ENCODE data around the gene SNX8. TPM values are rescaled to one million over a fixed set of nuclear protein-coding genes. Genes with fewer than 3 reads are reported as not detected.

SNX8 gene
- total and polyA plus RNA-seq, 2 donors: 13.2 to 17.4 TPM

DNA sequence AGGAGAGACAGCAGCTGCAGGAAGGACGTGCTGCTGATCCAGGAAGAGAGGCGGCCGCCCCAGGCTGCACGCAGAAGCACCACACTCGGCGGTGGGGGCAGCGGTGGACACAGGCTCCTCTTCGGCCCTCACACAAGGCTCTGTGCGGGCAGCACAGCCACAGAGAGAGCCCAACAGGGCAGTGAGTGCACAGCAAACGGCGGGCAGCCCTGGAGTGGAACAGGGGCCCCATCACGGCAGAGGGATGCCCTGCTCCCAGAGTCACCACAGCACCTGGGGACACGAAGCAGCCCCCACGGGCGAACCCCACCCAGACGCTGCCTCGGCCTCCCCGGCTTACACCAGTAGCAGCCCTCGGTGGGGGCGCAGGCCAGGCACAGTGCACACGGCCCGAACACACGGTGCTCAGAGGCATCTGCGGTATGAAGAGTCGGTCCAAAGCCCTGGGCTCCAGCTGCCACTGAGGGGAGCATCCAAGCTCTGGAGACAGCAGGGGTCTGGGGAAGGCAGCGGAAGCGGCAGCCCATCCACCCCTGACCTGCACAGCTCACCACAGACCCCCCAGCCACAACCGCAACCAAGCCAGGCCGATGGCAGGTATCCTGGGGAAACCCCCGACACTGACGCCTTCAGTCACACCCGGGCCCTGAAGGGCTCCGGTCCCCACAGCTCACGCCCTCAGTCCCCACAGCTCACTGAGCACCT lies 55.4 kb downstream of the SNX8 start:
- no peak for DNase-seq (ENCODE audit: extremely low spot score)
- Histone ChIP-seq H3K4me1 (ENCODE audit: insufficient read depth) (no peaks in the 10 kb centered on the region), H3K27ac (ENCODE audit: low read depth) (no peak overlapping the region), H3K4me3 (ENCODE audit: low read depth, low read length) (no peak overlapping the region), H3K36me3 (ENCODE audit: insufficient read depth) (no peaks in the 10 kb centered on the region)
- WGBS: 94% methylated on average over 34 of the region's 34 CpGs

DNA sequence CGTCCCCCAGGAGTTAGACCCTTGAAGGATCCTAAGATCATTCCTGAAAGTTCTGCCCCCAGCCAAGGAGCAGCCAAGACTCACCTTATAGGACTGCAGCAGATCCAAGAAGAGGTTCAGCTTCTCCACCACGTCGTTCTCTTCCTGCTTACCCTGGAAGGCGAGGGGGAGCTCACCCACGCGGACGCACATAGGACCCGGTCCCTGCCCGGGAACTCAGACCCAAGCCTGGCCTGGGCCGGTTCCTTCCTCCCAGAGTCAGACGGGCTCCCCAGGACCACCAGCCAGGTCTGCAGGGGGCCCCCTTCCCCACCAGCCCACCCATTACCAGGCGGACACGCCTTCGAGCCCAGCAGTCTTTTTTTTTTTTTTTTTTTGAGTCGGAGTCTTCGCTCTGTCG lies 56.6 kb downstream of the SNX8 start:
- no peak overlapping the region for H3K27ac ChIP-seq (ENCODE audit: low read depth)
- DNase-seq (ENCODE audit: extremely low spot score): no peak
- H3K4me3 ChIP-seq (ENCODE audit: low read depth, low read length): no peak overlapping the region
- H3K4me1 ChIP-seq (ENCODE audit: insufficient read depth): no peaks in the 10 kb centered on the region
- 92% methylated on average over 17 of the region's 17 CpGs for WGBS
- H3K36me3 ChIP-seq (ENCODE audit: insufficient read depth): no peaks in the 10 kb centered on the region

DNA sequence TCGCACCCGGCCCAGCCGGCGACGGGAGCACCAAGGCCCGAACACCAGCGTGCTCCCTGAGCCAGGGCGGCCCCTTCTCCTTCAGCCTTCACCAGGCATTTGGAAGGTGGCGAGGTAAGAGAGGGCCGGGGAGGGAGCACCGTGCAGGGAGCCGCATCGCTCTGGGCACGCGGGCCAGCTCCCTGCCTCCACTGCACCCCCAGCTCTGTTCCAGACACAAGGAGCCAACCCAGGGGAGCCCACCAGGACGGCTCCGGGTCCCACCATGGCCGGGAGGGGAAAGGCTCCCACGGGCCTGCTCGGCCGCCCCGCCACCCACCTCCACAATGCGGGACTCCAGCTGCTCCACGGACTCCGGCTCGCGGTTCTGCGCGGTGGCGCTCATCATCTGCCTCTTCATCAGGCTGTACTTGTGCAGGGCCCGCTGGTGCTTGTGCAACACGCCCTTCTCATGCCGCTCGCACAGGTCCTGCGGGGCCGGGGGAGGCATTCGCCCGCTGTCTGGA lies 57.1 kb downstream of the SNX8 start:
- no peak overlapping the region for H3K27ac ChIP-seq (ENCODE audit: low read depth)
- WGBS: 95% methylated on average over 38 of the region's 38 CpGs
- H3K36me3 ChIP-seq (ENCODE audit: insufficient read depth): no peaks in the 10 kb centered on the region

DNA sequence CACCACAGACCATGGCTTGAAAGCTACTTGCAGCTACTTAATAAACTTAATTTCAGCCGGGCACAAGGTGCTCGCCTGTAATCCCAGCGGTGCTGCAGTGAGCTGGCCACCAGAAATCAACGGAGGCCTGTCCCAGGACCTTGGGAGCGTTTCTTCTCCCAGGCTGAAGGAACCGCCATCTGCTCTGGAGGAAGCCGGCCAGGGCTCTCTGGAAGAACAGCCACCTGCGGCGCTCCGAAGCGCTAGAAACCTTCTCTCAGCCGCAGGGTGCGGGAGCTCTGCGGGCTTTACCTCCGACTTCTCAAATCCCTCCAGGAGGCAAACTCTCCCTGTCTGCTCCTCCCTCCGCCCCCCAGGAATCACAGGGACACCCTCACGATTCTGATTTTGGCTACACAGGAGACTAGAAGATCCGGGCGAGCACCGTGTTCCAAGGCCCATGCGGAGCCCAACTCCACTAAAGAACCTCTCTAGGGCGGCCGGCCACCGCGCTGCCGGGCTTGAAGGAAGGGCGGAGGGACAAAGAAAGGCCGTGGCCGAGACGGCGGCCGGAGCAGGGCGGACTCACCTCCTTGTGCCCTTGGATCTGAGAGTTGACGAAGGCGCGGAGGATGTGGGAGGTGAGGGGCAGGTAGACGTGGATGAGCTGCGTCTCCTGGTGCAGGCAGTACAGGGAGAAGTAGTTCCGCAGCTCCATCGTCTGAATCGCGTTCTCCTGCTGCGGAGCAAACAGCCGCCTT lies 57.8 kb downstream of the SNX8 start:
- 94% methylated on average over 44 of the region's 44 CpGs for WGBS

More for the DNA sequence above, 57.1 kb downstream of the SNX8 start:
- DNase-seq (ENCODE audit: extremely low spot score): no peak
- Histone ChIP-seq H3K4me3 (ENCODE audit: low read depth, low read length) (no peak overlapping the region), H3K4me1 (ENCODE audit: insufficient read depth) (no peaks in the 10 kb centered on the region)

DNA sequence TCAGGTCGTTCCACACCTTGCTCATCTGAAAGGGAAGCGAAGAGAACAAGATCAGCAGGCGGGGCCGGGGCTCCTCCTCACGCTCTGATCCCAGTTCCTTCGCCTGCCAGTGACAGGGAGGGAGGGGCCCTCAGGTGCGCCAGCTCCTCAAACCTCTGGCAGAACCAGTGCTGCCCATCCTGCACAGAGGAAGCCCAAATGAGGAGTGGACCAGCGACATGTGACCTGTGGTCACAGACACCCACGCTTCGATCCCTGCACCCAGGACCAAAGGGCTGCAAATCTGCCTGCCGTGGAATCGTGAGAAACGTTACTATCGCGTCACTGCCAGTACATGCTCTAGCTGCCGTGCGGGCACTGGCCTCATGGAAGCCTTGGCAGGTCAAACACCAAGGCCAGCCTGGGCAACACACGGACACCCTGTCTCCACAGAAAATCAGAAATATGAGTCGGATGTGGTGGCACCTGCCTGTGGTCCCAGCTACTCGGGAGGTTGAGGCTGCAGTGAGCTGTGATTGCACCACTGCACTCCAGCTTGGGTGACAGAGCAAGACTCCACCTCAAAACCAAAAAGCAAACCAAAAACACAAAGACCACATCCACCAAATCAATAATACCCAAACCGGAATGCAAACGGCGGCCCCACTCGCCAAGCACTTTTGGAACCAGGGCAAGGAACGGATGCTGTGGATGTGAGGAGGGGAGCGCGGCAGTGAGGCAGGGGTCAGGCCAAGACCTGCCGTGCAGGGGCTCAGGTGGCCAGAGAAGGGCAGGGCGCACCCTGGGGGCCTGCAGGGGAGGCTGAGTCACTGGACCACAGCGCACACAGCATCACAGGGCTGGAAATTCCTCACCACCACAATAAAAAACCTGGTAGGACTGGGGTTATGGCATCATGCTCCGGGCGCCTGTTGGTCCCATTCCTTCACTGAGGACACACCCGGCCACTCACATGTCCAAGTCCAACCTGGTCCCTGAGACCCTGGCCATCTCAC lies 58.8 kb downstream of the SNX8 start:
- H3K4me3 ChIP-seq (ENCODE audit: low read depth, low read length): no peak overlapping the region
- H3K36me3 ChIP-seq (ENCODE audit: insufficient read depth): no peaks in the 10 kb centered on the region
- DNase-seq (ENCODE audit: extremely low spot score): no peak
- no peak overlapping the region for H3K27ac ChIP-seq (ENCODE audit: low read depth)
- 91% methylated on average over 33 of the region's 33 CpGs for WGBS
- no peaks in the 10 kb centered on the region for H3K4me1 ChIP-seq (ENCODE audit: insufficient read depth)

More for the DNA sequence above, 57.8 kb downstream of the SNX8 start:
- Histone ChIP-seq H3K4me1 (ENCODE audit: insufficient read depth) (no peaks in the 10 kb centered on the region), H3K27ac (ENCODE audit: low read depth) (no peak overlapping the region), H3K4me3 (ENCODE audit: low read depth, low read length) (no peak overlapping the region), H3K36me3 (ENCODE audit: insufficient read depth) (no peaks in the 10 kb centered on the region)
- no peak for DNase-seq (ENCODE audit: extremely low spot score)

DNA sequence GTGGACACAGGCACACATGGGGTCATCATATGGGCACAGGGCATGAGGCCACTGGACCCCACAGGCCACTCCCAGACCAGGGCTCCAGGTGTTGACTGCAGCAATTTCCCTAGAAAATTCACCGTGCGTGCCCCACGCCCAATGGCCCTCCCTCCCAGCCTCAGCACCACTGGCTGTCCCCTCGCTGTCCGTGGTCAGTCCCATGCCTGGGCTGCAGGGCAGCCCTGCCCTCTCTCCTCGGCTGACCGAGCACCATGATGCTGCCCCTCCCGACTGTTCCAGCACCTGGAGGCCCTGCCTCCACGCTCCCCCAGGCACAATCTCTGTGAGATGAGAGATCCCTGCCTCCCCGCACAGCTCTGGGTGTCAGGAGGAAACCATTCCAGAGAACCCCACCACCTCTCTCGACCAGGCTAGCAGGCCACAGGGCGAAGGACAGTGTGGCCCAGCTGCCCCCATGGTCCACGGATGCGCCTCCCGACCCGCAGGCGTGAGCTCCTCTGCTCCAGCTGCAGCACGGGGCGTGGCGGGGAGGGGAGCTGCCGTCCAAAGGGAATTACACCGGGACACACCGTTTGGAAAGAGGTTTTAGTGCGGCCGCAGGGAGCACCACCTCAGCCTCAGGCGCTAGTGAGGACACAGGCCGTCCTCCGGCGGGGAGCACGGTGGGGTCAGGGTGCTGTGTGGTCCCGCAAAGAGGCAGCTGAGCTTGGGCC lies 59.7 kb downstream of the SNX8 start:
- no peak for DNase-seq (ENCODE audit: extremely low spot score)
- Histone ChIP-seq H3K27ac (ENCODE audit: low read depth) (no peak overlapping the region), H3K36me3 (ENCODE audit: insufficient read depth) (no peaks in the 10 kb centered on the region), H3K4me1 (ENCODE audit: insufficient read depth) (no peaks in the 10 kb centered on the region), H3K4me3 (ENCODE audit: low read depth, low read length) (no peak overlapping the region)
- WGBS: 92% methylated on average over 31 of the region's 31 CpGs

DNA sequence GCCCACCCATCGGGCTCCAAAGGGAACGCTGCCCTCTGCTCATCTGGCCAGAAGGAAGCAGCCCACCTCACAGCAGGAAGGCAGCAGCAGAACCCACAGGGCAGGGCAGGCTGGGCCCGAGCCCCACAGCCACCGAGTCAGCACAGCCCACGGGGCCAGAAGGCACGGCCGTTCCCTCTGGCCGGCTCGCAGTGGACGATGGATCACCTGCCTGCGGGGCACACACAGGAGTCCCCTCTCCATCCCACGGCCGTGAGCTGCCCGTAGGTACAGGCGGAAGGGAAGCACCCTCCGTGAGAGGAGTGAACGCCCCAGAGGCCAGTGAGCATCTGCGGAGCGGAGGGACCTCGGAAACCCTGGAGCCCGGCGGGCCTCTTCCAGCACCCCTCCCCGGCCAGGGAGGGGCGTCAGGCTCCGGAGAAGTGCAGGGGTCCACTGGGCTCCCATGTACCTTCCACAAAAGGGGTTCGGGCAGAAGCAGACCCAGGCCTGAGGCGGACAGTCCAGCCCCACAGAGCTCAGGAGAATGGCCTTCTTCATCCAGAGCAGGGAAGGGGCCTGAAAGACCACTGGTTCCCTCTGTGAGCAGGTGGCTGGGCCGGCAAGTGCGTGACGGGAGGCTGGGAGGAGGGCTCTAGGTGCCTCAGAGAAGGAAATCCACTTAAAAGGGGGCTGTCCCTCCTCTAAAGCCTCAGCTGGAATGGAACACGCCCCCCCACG lies 60.6 kb downstream of the SNX8 start:
- no peak for DNase-seq (ENCODE audit: extremely low spot score)
- no peak overlapping the region for H3K4me3 ChIP-seq (ENCODE audit: low read depth, low read length)
- 91% methylated on average over 32 of the region's 32 CpGs for WGBS
- H3K4me1 ChIP-seq (ENCODE audit: insufficient read depth): no peaks in the 10 kb centered on the region
- no peaks in the 10 kb centered on the region for H3K36me3 ChIP-seq (ENCODE audit: insufficient read depth)
- no peak overlapping the region for H3K27ac ChIP-seq (ENCODE audit: low read depth)

DNA sequence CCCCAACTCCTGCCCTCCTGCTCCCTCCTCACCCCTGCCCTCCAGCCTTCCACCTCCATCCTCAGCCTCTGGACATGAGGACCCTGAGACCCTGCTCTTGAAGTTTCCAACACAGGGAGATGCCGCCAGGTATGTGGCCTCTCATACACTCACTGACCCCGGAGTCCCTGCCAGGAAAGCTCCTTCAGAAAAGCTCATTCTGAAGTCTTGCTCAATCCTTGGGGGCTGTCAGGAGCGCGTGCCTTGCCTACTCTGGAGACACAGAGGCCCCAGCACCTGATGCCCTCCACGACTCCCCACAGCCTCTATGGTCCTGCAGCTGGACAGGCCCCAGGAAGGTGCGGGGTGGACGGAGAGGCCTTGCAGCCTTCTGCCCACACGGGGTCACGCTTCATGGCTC lies 61.2 kb downstream of the SNX8 start:
- Histone ChIP-seq H3K4me1 (ENCODE audit: insufficient read depth) (no peaks in the 10 kb centered on the region), H3K36me3 (ENCODE audit: insufficient read depth) (no peaks in the 10 kb centered on the region), H3K4me3 (ENCODE audit: low read depth, low read length) (no peak overlapping the region), H3K27ac (ENCODE audit: low read depth) (no peak overlapping the region)
- 94% methylated on average over 9 of the region's 9 CpGs for WGBS
- DNase-seq (ENCODE audit: extremely low spot score): no peak

DNA sequence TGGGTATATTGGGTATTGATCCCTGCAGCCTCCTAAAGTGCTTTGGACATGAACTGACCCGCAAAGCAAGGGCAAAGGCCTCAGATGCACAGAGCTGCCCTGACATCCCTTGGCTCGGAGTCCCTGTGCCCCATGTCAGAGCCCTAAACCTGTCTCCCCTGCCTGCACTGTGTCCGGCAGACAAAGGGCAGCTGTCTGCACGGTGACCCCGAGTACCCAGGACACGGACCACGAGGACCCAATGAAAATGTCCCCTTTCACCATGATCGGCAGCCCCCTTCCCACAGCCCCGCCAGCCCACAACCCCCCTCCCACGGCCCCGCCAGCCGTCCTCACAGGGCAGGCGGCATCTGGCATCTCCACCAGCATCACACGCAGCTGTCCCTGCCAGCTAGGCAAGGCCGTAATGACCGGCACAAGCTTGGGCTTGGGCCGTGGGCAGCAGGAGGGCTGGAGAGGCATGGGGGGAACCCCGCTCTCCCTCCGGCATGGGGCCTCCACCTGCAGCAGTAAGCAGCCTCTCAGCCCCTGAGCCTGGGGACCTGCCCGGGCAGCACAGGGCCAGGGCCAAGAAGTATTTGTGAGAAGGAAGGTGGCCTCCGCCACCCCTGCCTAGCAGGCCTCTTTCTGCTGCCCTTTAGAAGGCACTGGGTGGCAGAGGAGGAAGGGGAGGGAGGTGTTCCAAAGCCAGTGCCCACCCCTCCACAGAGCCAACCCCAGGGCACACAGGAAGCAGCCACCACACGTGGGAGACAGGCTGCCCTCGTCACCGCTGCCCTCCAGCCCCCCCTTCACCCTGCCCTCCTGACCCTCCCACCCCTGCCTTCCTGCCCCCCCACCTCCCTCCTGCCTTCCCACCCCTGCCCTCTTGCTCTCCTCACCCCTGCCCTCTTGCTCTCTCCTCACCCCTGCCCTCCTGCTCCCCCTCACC lies 62.1 kb downstream of the SNX8 start:
- WGBS: 81% methylated on average over 24 of the region's 24 CpGs
- no peak for DNase-seq (ENCODE audit: extremely low spot score)

DNA sequence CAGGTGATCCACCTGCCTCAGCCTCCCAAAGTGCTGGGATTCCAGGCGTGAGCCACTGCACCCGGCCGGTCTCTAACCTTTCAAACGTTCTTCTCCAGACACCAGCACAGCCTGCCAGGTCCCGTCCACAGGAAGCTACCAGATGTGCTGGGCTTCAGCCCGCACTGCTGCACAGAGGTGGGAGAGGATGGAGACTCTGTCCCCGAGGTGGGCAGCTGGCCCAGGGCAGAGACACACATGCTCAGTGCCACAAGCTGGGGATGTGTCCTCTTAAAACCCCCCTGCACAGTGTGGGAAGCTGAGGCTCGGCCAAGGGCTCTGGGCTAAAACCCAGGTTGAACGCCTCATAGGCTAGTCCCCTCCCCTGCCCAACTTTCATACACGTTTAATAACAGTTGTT lies 62.9 kb downstream of the SNX8 start:
- Histone ChIP-seq H3K4me1 (ENCODE audit: insufficient read depth) (no peaks in the 10 kb centered on the region), H3K36me3 (ENCODE audit: insufficient read depth) (no peaks in the 10 kb centered on the region), H3K4me3 (ENCODE audit: low read depth, low read length) (no peak overlapping the region), H3K27ac (ENCODE audit: low read depth) (no peak overlapping the region)
- WGBS: 69% methylated on average over 10 of the region's 10 CpGs
- no peak for DNase-seq (ENCODE audit: extremely low spot score)

More for the DNA sequence above, 62.1 kb downstream of the SNX8 start:
- Histone ChIP-seq H3K4me3 (ENCODE audit: low read depth, low read length) (no peak overlapping the region), H3K27ac (ENCODE audit: low read depth) (no peak overlapping the region), H3K36me3 (ENCODE audit: insufficient read depth) (no peaks in the 10 kb centered on the region), H3K4me1 (ENCODE audit: insufficient read depth) (no peaks in the 10 kb centered on the region)

DNA sequence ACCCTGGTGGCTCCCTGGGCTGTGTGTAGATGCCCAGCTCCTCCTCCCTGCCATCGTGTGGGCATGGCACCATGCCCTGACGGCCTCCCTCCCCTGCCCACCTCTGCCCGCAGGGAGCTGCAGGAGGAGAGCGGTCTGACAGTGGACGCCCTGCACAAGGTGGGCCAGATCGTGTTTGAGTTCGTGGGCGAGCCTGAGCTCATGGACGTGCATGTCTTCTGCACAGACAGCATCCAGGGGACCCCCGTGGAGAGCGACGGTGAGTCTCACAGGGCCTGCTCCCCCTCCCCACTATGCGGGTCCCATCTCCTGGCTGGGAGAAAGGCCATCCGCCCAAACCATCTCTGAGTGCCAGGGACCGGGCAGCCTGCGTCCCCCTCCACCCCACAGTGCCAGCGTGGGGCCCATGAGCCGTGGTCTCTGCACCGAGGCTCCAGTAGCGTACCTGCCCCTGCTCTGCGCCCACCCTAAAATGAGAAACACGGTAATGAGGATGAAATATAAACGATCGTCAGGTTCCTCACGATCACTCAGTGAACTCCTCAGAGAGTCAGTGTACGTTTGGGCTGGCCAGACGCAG lies 64.4 kb downstream of the SNX8 start:
- no peak overlapping the region for H3K4me3 ChIP-seq (ENCODE audit: low read depth, low read length)
- no peaks in the 10 kb centered on the region for H3K4me1 ChIP-seq (ENCODE audit: insufficient read depth)
- H3K27ac ChIP-seq (ENCODE audit: low read depth): no peak overlapping the region
- no peaks in the 10 kb centered on the region for H3K36me3 ChIP-seq (ENCODE audit: insufficient read depth)
- DNase-seq (ENCODE audit: extremely low spot score): no peak
- 85% methylated on average over 27 of the region's 27 CpGs for WGBS
